CD4-positive, alpha-beta T cell treated with Interleukin-4 for 1 hour (primary cell): ENCODE data around the gene SCYGR3.

Experiments
- DNase-seq, 2 donors: peaks; one replicate each; pipeline ENCODE4 v3.0.0-alpha.2; 2020 to 2022

SCYGR3 gene

GRCh38 chr2:227614740-227615139, at the start of gene SCYGR3:
Gene SCYGR3 (minus strand): TSS chr2:227614840. CDS start chr2:227614840, 0 bp downstream.
- no peak for DNase-seq

- no peak for DNase-seq
These were observed 47.2 kb upstream of the SCYGR3 start for GRCh38 chr2:227661827-227662226.

- DNase-seq: no peak
These were observed 46.5 kb upstream of the SCYGR3 start for GRCh38 chr2:227661025-227661649.

- DNase-seq: no peak
These were observed 42.7 kb upstream of the SCYGR3 start for GRCh38 chr2:227657199-227657845.

- no peak for DNase-seq
These were observed 40.8 kb upstream of the SCYGR3 start for GRCh38 chr2:227655454-227655853.

- no peak for DNase-seq
These were observed 39.8 kb upstream of the SCYGR3 start for GRCh38 chr2:227654426-227654825.

- no peak for DNase-seq
These were observed 38.8 kb upstream of the SCYGR3 start for GRCh38 chr2:227653419-227653818.

GRCh38 chr2:227643990-227644551, 29.4 kb upstream of the SCYGR3 start:
- DNase-seq: no peak

GRCh38 chr2:227642656-227643055, 28.0 kb upstream of the SCYGR3 start:
- no peak for DNase-seq

- no peak for DNase-seq
These were observed 19.6 kb upstream of the SCYGR3 start for GRCh38 chr2:227634201-227634600.

- no peak for DNase-seq
These were observed 18.2 kb upstream of the SCYGR3 start for GRCh38 chr2:227632827-227633226.

- DNase-seq: no peak
These were observed 15.7 kb upstream of the SCYGR3 start for GRCh38 chr2:227630322-227630721.

GRCh38 chr2:227629435-227629834, 14.8 kb upstream of the SCYGR3 start:
- no peak for DNase-seq

GRCh38 chr2:227627769-227628168, 13.1 kb upstream of the SCYGR3 start:
- DNase-seq: no peak

GRCh38 chr2:227626580-227627151, 12.0 kb upstream of the SCYGR3 start:
- no peak for DNase-seq

- no peak for DNase-seq
These were observed 10.8 kb upstream of the SCYGR3 start for GRCh38 chr2:227625420-227625819.

- no peak for DNase-seq
These were observed 8.6 kb upstream of the SCYGR3 start for GRCh38 chr2:227623226-227623625.

- no peak for DNase-seq
These were observed 2.9 kb upstream of the SCYGR3 start, which contains the start of gene SCYGR4 for GRCh38 chr2:227617316-227618230. Gene SCYGR4 (plus strand): TSS chr2:227617498. CDS start chr2:227617498, 0 bp downstream.

- DNase-seq: no peak
These were observed 2.0 kb upstream of the SCYGR3 start for GRCh38 chr2:227616631-227617030.

- no peak for DNase-seq
These were observed 1.3 kb upstream of the SCYGR3 start for GRCh38 chr2:227615906-227616305.

GRCh38 chr2:227615181-227615580, 541 bp upstream of the SCYGR3 start:
- no peak for DNase-seq

GRCh38 chr2:227614246-227614645, 394 bp downstream of the SCYGR3 start:
- no peak for DNase-seq

- DNase-seq: no peak
These were observed 1.4 kb downstream of the SCYGR3 start for GRCh38 chr2:227613272-227613660.
